Small intestine (tissue), 16 donors: Measurements from ENCODE around the gene TMPRSS11B. TPM values are rescaled to one million over a fixed set of nuclear protein-coding genes. Genes with fewer than 3 reads are reported as not detected.
"Not testable (repeated sequence)": the region's sequence is repeated elsewhere in the genome, so short reads cannot be mapped to it uniquely, and the experiment has no call there.

Experiments used
- DNase-seq, 2 donors: peaks; one replicate each; pipeline versions ENCODE4 v3.0.0 to v3.0.0-alpha.2; 2013
- FAIRE-seq: peaks from 2 replicates; lab custom pipeline; 2012; peaks lifted over from hg19 to GRCh38; lab: Jason Lieb, UNC
- H3K27ac ChIP-seq, 3 donors: one replicate each; pipeline ENCODE4 v1.5.1; 2013; ENCODE audit warnings: low read length in 2 of 3, mild to moderate bottlenecking in 2 of 3, control low read depth in 1 of 3, inconsistent platforms in 1 of 3, low read depth in 1 of 3, moderate library complexity in 1 of 3
- H3K27me3 ChIP-seq, 3 donors: one replicate each; pipeline ENCODE4 v1.6.1; 2013; ENCODE audit warnings: low read length in 3 of 3, inconsistent platforms in 1 of 3; ENCODE audit not compliant: control insufficient read depth in 3 of 3, insufficient read depth in 3 of 3
- H3K36me3 ChIP-seq, 3 donors: one replicate each; pipeline ENCODE4 v1.6.1; 2013; ENCODE audit warnings: low read length in 3 of 3, inconsistent platforms in 1 of 3, low read depth in 1 of 3, mild to moderate bottlenecking in 1 of 3, moderate library complexity in 1 of 3; ENCODE audit not compliant: control insufficient read depth in 3 of 3, insufficient read depth in 2 of 3
- H3K4me1 ChIP-seq, 3 donors: one replicate each; pipeline ENCODE4 v1.6.1; 2013; ENCODE audit warnings: low read length in 2 of 3, inconsistent platforms in 1 of 3, low read depth in 1 of 3, mild to moderate bottlenecking in 1 of 3, moderate library complexity in 1 of 3; ENCODE audit not compliant: control insufficient read depth in 3 of 3, insufficient read depth in 2 of 3
- H3K4me3 ChIP-seq, 3 donors: one replicate each; pipeline ENCODE4 v1.5.1; 2013; ENCODE audit warnings: low read length in 3 of 3, control low read depth in 1 of 3, inconsistent platforms in 1 of 3, low read depth in 1 of 3, mild to moderate bottlenecking in 1 of 3, moderate library complexity in 1 of 3
- H3K9me3 ChIP-seq, 2 donors: one replicate each; pipeline ENCODE4 v1.6.1; 2013; ENCODE audit warnings: low read depth in 1 of 2, low read length in 1 of 2; ENCODE audit not compliant: control insufficient read depth in 2 of 2, insufficient read depth in 1 of 2
- WGBS, 3 donors: extraction: QIAGEN DNeasy Blood & Tissue Kit; methylation state at CpG; one replicate each; pipeline ENCODE4 v1.1.7; 2013; 5-methylcytosine and 5-hydroxymethylcytosine counted together
- long read RNA-seq, 10 donors: transcript quantifications; one replicate each; lab custom pipeline, GENCODE V29; 2026
- polyA plus RNA-seq, 4 donors: library from polyadenylated mRNA; stranded (reverse) in 3 of 4; unstranded in 1 of 4; fragments of 200-250 nt in 3 of 4; fragments of 120-200 nt in 1 of 4; gene quantifications; one replicate each; pipeline versions ENCODE4 v1.2.1 to v1.2.3, GENCODE V29; 2013
- donor health status: healthy with polysubstance abuse.
- donor health status: control.
- donor health status: control.
- donor health status: Bipolar disorder and iron deficiency.
- donor health status: healthy.

The TMPRSS11B gene, protein sequence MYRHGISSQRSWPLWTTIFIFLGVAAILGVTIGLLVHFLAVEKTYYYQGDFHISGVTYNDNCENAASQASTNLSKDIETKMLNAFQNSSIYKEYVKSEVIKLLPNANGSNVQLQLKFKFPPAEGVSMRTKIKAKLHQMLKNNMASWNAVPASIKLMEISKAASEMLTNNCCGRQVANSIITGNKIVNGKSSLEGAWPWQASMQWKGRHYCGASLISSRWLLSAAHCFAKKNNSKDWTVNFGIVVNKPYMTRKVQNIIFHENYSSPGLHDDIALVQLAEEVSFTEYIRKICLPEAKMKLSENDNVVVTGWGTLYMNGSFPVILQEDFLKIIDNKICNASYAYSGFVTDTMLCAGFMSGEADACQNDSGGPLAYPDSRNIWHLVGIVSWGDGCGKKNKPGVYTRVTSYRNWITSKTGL
- under 1 TPM in 2 of 4 donors, not detected in 2; 0.12 to 0.27 TPM for polyA plus RNA-seq
- long read RNA-seq, donor 1, result 0 reads
- long read RNA-seq, donor 2, result 0 reads
- long read RNA-seq, donor 3, result 0 reads
- long read RNA-seq, donor 4, result 0 reads
- long read RNA-seq, donor 5, result 0 reads
- long read RNA-seq, donor 6, result 0 reads
- long read RNA-seq, donor 7, result 0 reads
- long read RNA-seq, donor 8, result 0 reads
- long read RNA-seq, donor 9, result 0 reads
- long read RNA-seq, donor 10, result 0 reads

GRCh38 chr4:68245594-68245993 lies at the start of gene TMPRSS11B:
TMPRSS11B (minus strand) TSS chr4:68245694; CDS start chr4:68245558, 136 bp downstream.
- H3K9me3 ChIP-seq, result no peaks in the 10 kb centered on the region
- DNase-seq, result no peak
- FAIRE-seq, result no peak
- H3K4me1 ChIP-seq, result no peaks in the 10 kb centered on the region
- H3K27me3 ChIP-seq, result no peaks in the 10 kb centered on the region
- WGBS, 3 donors, result 91 to 94% (median 92%) methylated on average over 6 of the region's 6 CpGs
- H3K4me3 ChIP-seq, result no peak within 1 kb of the TSS
- H3K36me3 ChIP-seq, result no peaks in the 10 kb centered on the region
- no peak within 1 kb of the TSS for H3K27ac ChIP-seq

GRCh38 chr4:68291256-68291655 lies 45.8 kb upstream of the TMPRSS11B start:
- peaks cover 0 to 10% of the 10 kb centered on the region in 2 donors for H3K9me3 ChIP-seq
- H3K4me3 ChIP-seq, result no peak overlapping the region
- no peak for DNase-seq
- peaks cover 0 to 11% (median 0%) of the 10 kb centered on the region in 3 donors for H3K4me1 ChIP-seq
- no peak overlapping the region for H3K27ac ChIP-seq
- no peak for FAIRE-seq
- 89 to 100% (median 90%) methylated on average over 1 of the region's 1 CpG for WGBS, 3 donors
- no peaks in the 10 kb centered on the region for H3K36me3 ChIP-seq
- peaks cover 0 to 3% (median 0%) of the 10 kb centered on the region in 3 donors for H3K27me3 ChIP-seq

DNA sequence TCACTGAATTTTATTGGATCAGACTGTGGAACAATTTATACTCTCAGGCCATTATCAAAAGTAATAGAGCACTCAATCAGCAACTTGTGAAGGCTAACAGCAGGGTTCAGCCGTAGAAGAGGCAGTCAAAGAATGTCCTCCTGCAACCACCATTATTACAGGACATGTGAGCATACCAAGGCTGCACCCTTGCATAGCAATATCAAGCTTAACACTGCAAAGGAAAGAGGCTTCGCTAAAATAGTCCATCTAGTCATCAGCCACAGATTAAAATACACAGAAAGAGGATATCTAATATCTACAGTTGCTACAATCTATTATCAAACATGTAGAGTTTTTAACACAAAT lies 42.9 kb upstream of the TMPRSS11B start:
- Histone ChIP-seq H3K36me3 (no peaks in the 10 kb centered on the region), H3K27me3 (peaks cover 0 to 3% (median 0%) of the 10 kb centered on the region in 3 donors), H3K4me3 (no peak overlapping the region), H3K4me1 (peaks cover 0 to 11% (median 0%) of the 10 kb centered on the region in 3 donors), H3K9me3 (peaks cover 0 to 10% of the 10 kb centered on the region in 2 donors), H3K27ac (no peak overlapping the region)
- WGBS, 3 donors, result 73 to 77% (median 76%) methylated on average over 2 of the region's 2 CpGs
- FAIRE-seq (no peak), DNase-seq (no peak)

- H3K27me3 ChIP-seq, result peaks cover 0 to 3% (median 0%) of the 10 kb centered on the region in 3 donors
- WGBS, 3 donors, result 55 to 73% (median 59%) methylated on average over 3 of the region's 3 CpGs
- FAIRE-seq, result no peak
These were observed 42.4 kb upstream of the TMPRSS11B start for GRCh38 chr4:68287704-68288392.

GRCh38 chr4:68283714-68284113 lies 38.2 kb upstream of the TMPRSS11B start:
- Histone ChIP-seq H3K4me1 (peaks cover 0 to 25% (median 0%) of the 10 kb centered on the region in 3 donors), H3K9me3 (no peaks in the 10 kb centered on the region), H3K36me3 (no peaks in the 10 kb centered on the region), H3K27ac (no peak overlapping the region), H3K27me3 (peaks cover 0 to 3% (median 0%) of the 10 kb centered on the region in 3 donors), H3K4me3 (no peak overlapping the region)
- 82 to 89% (median 89%) methylated on average over 3 of the region's 3 CpGs for WGBS, 3 donors
- FAIRE-seq (no peak), DNase-seq (no peak)

More at GRCh38 chr4:68287704-68288392, 42.4 kb upstream of the TMPRSS11B start:
- H3K36me3 ChIP-seq, result no peaks in the 10 kb centered on the region
- H3K9me3 ChIP-seq, result peaks cover 0 to 10% of the 10 kb centered on the region in 2 donors
- H3K4me1 ChIP-seq, result peaks cover 0 to 15% (median 0%) of the 10 kb centered on the region in 3 donors
- H3K27ac ChIP-seq, result no peak overlapping the region
- DNase-seq, result peak in 1 of 2 donors; percentile 8
- H3K4me3 ChIP-seq, result no peak overlapping the region

DNA sequence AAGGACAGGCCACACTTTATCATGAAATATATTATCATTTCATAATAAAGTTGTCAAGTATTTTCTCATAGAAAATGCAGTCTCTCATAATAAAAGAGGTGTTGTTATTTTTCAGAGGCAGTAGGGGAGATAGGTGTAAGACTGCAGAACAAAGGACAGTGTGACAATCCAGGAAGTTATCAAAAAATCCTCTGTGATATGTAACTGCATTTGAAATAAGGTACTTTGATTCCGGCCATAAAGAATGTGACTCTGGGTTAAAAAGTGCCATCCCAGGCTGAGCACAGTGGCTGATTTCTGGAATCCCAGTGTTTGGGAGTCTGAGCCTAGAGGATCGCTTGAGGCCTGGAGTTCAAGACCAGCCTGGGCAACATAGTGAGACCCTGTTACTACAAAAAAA lies 37.6 kb upstream of the TMPRSS11B start:
- peaks cover 0 to 19% (median 0%) of the 10 kb centered on the region in 3 donors for H3K4me1 ChIP-seq
- no peak overlapping the region for H3K4me3 ChIP-seq
- H3K27ac ChIP-seq, result peak overlapping the region in 1 of 3 donors; percentile 41
- H3K36me3 ChIP-seq, result no peaks in the 10 kb centered on the region
- FAIRE-seq (no peak), DNase-seq (peak in 1 of 2 donors; percentile 23)
- H3K27me3 ChIP-seq, result peaks cover 0 to 3% (median 0%) of the 10 kb centered on the region in 3 donors
- H3K9me3 ChIP-seq, result no peaks in the 10 kb centered on the region
- WGBS, 3 donors, result 63 to 81% (median 75%) methylated on average over 2 of the region's 2 CpGs

DNA sequence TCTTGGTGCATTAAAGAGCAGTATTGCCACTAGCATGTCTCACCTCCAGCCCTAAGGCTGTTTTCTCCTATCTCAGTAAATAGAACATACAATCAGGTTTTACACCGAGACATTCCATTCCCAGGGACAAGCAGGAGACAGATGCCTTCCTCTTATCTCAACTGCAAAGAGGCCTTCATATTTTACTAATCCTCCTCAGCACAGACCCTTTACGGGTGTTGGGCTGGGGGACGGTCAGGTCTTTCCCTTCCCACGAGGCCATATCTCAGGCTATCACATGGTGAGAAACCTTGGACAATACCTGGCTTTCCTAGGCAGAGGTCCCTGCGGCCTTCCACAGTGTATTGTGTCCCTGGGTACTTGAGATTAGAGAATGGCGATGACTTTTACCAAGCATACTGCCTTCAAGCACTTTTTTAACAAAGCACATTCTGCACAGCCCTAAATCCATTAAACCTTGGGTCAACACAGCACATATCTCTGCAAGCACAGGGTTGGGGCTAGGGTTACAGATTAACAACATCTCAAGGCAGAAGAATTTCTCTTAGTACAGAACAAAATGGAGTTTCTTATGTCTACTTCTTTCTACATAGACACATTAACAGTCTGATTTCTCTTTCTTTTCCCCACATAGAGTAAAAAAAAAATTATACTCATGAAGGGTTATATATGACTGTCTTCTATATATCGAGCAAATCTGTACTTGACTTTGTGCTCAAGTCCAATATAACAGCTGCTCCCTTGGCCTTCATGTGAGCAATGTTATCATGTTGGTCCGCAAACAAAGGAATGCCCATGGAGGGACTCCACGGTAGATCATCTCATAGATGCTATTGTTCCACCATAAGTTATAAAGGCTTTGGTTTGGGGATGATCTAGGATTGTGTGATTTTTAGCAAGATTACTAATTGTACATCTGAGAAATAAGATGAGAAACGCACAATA lies 36.6 kb upstream of the TMPRSS11B start:
- not testable (repeated sequence) for H3K4me3 ChIP-seq, H3K36me3 ChIP-seq, H3K27me3 ChIP-seq, H3K9me3 ChIP-seq, FAIRE-seq
- H3K4me1 ChIP-seq, result peaks cover 0 to 14% (median 0%) of the 10 kb centered on the region in 3 donors
- H3K27ac ChIP-seq, result peak overlapping the region in 1 of 3 donors; percentile 56
- 62 to 71% (median 65%) methylated on average over 10 of the region's 10 CpGs for WGBS, 3 donors
- peak in 1 of 2 donors; percentile 36 for DNase-seq
